ENCODE data around the gene NT5DC1. TPM values are rescaled to one million over a fixed set of nuclear protein-coding genes. Genes with fewer than 3 reads are reported as not detected.
A peak's percentile ranks its signal among the peaks of the same experiment; 100 is the strongest.

Gene NT5DC1
- total RNA-seq, 1 donor from 2014 or later = 3.4 TPM

GRCh38 chr6:116102873-116103272, 2.2 kb downstream of the NT5DC1 start:
- peak; percentile 10 for DNase-seq (ENCODE audit: low read depth)
- TF ChIP-seq CTCF (IDR thresholded peaks at IDR 0.05; ENCODE audit: insufficient read depth, low read length, severe bottlenecking) = no peak
- no peaks in the 10 kb centered on the region for H3K27me3 ChIP-seq (ENCODE audit: control insufficient read depth, insufficient read depth, low read length)
- FAIRE-seq = no peak
- H3K4me3 ChIP-seq (ENCODE audit: low read depth, low read length) = no peak overlapping the region
- no peaks in the 10 kb centered on the region for H3K36me3 ChIP-seq (ENCODE audit: control insufficient read depth, insufficient read depth, low read length)

GRCh38 chr6:116104636-116105035, 4.0 kb downstream of the NT5DC1 start:
- DNase-seq (ENCODE audit: low read depth) (no peak), FAIRE-seq (no peak)
- TF ChIP-seq CTCF (IDR thresholded peaks at IDR 0.05; ENCODE audit: insufficient read depth, low read length, severe bottlenecking) = no peak
- no peaks in the 10 kb centered on the region for H3K36me3 ChIP-seq (ENCODE audit: control insufficient read depth, insufficient read depth, low read length)
- H3K4me3 ChIP-seq (ENCODE audit: low read depth, low read length) = no peak overlapping the region
- no peaks in the 10 kb centered on the region for H3K27me3 ChIP-seq (ENCODE audit: control insufficient read depth, insufficient read depth, low read length)

- TF ChIP-seq CTCF (IDR thresholded peaks at IDR 0.05; ENCODE audit: insufficient read depth, low read length, severe bottlenecking) = no peak
- FAIRE-seq (no peak), DNase-seq (ENCODE audit: low read depth) (no peak)
- H3K36me3 ChIP-seq (ENCODE audit: control insufficient read depth, insufficient read depth, low read length) = peaks cover 2% of the 10 kb centered on the region
- no peaks in the 10 kb centered on the region for H3K27me3 ChIP-seq (ENCODE audit: control insufficient read depth, insufficient read depth, low read length)
- H3K4me3 ChIP-seq (ENCODE audit: low read depth, low read length) = no peak overlapping the region
Measured at GRCh38 chr6:116105247-116105646, 4.6 kb downstream of the NT5DC1 start.

- DNase-seq (ENCODE audit: low read depth) = no peak
Measured at GRCh38 chr6:116106146-116106545, 5.5 kb downstream of the NT5DC1 start.

GRCh38 chr6:116108836-116109235, 8.2 kb downstream of the NT5DC1 start:
- DNase-seq (ENCODE audit: low read depth) = no peak
- no peak for TF ChIP-seq CTCF (IDR thresholded peaks at IDR 0.05; ENCODE audit: insufficient read depth, low read length, severe bottlenecking)
- Histone ChIP-seq H3K4me3 (ENCODE audit: low read depth, low read length) (no peak overlapping the region), H3K36me3 (ENCODE audit: control insufficient read depth, insufficient read depth, low read length) (peaks cover 9% of the 10 kb centered on the region), H3K27me3 (ENCODE audit: control insufficient read depth, insufficient read depth, low read length) (no peaks in the 10 kb centered on the region)
- no peak for FAIRE-seq

More at GRCh38 chr6:116106146-116106545, 5.5 kb downstream of the NT5DC1 start:
- no peak overlapping the region for H3K4me3 ChIP-seq (ENCODE audit: low read depth, low read length)
- peaks cover 9% of the 10 kb centered on the region for H3K36me3 ChIP-seq (ENCODE audit: control insufficient read depth, insufficient read depth, low read length)
- TF ChIP-seq CTCF (IDR thresholded peaks at IDR 0.05; ENCODE audit: insufficient read depth, low read length, severe bottlenecking) = no peak
- no peak for FAIRE-seq
- H3K27me3 ChIP-seq (ENCODE audit: control insufficient read depth, insufficient read depth, low read length) = no peaks in the 10 kb centered on the region
